SK-N-MC (cell line): ENCODE results near the gene KRTAP9-2.

ENCODE experiments used
- EZH2 ChIP-seq: fragments of 200-600 bp; sonication (generic); IDR thresholded peaks from one replicate; pipeline ENCODE4 v1.6.1; 2017; ENCODE audit warnings: antibody characterized with exemption
- POLR2AphosphoS5 ChIP-seq: IDR thresholded peaks from 2 replicates; pipeline ENCODE4 v1.6.1; 2012; ENCODE audit warnings: mild to moderate bottlenecking, low read depth, low read length, borderline replicate concordance

DNA sequence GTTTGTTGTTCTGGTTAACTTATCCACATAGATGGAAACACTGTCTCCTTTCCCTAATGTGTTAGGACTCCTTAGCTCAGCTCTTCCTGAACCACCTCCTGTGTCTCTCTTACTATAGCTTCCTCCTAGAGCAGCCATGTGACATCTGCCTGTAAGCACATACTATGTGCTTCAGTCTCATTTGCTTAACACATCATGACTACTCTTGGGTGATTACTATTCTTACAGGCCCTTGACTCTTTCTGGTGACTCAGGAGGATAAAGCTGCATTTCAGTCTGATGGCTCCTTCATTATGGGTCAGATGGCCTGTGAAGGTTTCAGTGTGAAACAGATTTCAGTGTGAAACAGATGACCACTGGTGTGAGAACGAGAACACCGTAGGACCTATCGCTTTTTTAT lies 48.1 kb upstream of the KRTAP9-2 start:
- TF ChIP-seq EZH2 (no peak), POLR2AphosphoS5 (no peak)
